ENCODE data around the gene EPM2A.

The EPM2A gene

GRCh38 chr6:145600299-145600698 is 135.0 kb downstream of the EPM2A start:
- no peak for FAIRE-seq

DNA sequence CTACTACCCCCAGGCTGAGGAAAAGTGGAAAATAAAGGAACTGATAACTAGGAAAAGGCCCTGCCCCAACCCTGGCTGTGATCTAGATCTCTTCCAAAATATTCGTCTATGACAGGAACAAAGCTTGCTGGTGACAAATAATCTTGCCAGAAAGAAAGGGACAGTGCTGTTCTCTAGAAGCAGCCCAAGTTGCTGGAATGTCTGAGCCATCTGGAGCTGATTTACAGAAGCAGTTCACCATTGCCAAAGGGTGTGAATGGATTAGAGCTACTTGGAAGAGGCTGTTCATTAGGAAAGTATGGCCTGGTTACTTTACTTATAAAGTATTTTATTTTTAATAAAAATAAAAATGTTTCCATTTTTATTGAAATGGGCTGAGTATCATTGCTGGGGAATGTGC is 146.3 kb downstream of the EPM2A start:
- FAIRE-seq: no peak

GRCh38 chr6:145587334-145587733 is 148.0 kb downstream of the EPM2A start:
- no peak for FAIRE-seq

DNA sequence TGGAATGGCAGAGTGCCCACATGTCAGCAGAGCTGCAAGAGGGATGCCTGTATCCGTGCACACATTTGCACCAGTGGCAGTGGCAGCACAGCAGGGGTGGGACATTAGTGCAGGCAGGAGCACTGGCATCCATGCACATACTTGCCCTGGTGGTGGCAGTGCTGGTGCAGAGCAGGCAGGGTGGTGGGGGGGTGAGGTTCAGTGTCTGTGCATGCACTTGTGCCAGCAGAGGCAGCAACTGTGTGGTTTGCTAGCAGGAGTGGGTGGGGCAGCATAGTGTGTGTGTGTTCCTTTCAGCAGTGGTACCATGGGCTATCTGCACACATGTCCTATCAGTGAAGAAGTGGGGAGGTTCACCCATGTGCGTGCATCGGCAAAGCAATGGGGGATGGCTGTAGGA is 151.6 kb downstream of the EPM2A start:
- no peak for FAIRE-seq

Measured in endometrium (tissue), 2 donors.